Glutamatergic neuron (in vitro differentiated cells): ENCODE data around the gene C1QTNF1. TPM values are rescaled to one million over a fixed set of nuclear protein-coding genes. Genes with fewer than 3 reads are reported as not detected.

Experiments used
- DNase-seq: peaks from one replicate; pipeline ENCODE4 v3.0.0; 2022
- H3K27ac Mint-ChIP-seq: one replicate; pipeline ENCODE4 v1.8.0; 2020; ENCODE audit warnings: mild to moderate bottlenecking, mixed read lengths, inconsistent platforms; ENCODE audit not compliant: unreplicated experiment
- H3K27me3 Mint-ChIP-seq: one replicate; pipeline ENCODE4 v1.8.0; 2020; ENCODE audit warnings: mild to moderate bottlenecking, moderate library complexity, mixed read lengths, inconsistent platforms; ENCODE audit not compliant: unreplicated experiment
- H3K36me3 Mint-ChIP-seq: one replicate; pipeline ENCODE4 v1.8.0; 2020; ENCODE audit warnings: mild to moderate bottlenecking, mixed read lengths, inconsistent platforms; ENCODE audit not compliant: unreplicated experiment
- H3K4me1 Mint-ChIP-seq: one replicate; pipeline ENCODE4 v1.8.0; 2020; ENCODE audit warnings: mild to moderate bottlenecking, low read depth, mixed read lengths, inconsistent platforms; ENCODE audit not compliant: unreplicated experiment
- H3K4me3 Mint-ChIP-seq: one replicate; pipeline ENCODE4 v1.8.0; 2020; ENCODE audit warnings: mild to moderate bottlenecking, mixed read lengths, inconsistent platforms; ENCODE audit not compliant: unreplicated experiment
- H3K9me3 Mint-ChIP-seq: one replicate; pipeline ENCODE4 v1.8.0; 2020; ENCODE audit warnings: mild to moderate bottlenecking, moderate library complexity, mixed read lengths, inconsistent platforms; ENCODE audit not compliant: unreplicated experiment
- total RNA-seq: library from RNA; stranded (reverse); fragmentation: NEBNext Ultra II Directional; extraction: Animal tissue kit (Norgen Biotek cat#: 25700); gene quantifications from one replicate; pipeline ENCODE4 v1.2.1, GENCODE V29; 2021; ENCODE audit not compliant: unreplicated experiment
- TF ChIP-seq, protein P1 (sequence below): fragments of 200-600 bp; sonication (generic); IDR thresholded peaks from one replicate; pipeline ENCODE4 v1.5.0; 2021; ENCODE audit not compliant: partially characterized antibody, unreplicated experiment

C1QTNF1 gene
- total RNA-seq, 1 donor from 2014 or later: 0.15 TPM

DNA sequence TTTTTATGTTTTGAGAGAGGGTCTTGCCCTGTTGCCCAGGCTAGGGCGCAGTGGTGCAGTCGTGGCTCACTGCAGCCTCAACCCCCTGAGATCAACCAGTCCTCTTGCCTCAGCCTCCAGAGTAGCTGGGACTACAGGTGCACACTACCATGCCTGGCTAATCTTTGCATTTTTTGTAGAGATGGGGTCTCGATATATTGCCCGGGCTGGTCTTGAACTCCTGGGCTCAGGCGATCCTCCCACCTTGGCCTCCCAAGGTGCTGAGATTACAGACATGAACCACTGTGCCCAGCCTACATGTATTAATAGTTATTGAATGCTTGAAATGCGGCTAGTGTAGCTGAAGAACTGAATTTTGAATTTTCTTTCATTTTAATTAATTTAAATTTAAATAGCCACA, 12.2 kb downstream of the C1QTNF1 start:
- Mint-ChIP-seq H3K4me3 (no peak overlapping the region), H3K36me3 (no peaks in the 10 kb centered on the region), H3K4me1 (peaks cover 11% of the 10 kb centered on the region), H3K27me3 (peaks cover 12% of the 10 kb centered on the region), H3K9me3 (peaks cover 5% of the 10 kb centered on the region), H3K27ac (no peak overlapping the region)
- TF ChIP-seq, protein P1, sequence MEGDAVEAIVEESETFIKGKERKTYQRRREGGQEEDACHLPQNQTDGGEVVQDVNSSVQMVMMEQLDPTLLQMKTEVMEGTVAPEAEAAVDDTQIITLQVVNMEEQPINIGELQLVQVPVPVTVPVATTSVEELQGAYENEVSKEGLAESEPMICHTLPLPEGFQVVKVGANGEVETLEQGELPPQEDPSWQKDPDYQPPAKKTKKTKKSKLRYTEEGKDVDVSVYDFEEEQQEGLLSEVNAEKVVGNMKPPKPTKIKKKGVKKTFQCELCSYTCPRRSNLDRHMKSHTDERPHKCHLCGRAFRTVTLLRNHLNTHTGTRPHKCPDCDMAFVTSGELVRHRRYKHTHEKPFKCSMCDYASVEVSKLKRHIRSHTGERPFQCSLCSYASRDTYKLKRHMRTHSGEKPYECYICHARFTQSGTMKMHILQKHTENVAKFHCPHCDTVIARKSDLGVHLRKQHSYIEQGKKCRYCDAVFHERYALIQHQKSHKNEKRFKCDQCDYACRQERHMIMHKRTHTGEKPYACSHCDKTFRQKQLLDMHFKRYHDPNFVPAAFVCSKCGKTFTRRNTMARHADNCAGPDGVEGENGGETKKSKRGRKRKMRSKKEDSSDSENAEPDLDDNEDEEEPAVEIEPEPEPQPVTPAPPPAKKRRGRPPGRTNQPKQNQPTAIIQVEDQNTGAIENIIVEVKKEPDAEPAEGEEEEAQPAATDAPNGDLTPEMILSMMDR: no peak
- DNase-seq: no peak

DNA sequence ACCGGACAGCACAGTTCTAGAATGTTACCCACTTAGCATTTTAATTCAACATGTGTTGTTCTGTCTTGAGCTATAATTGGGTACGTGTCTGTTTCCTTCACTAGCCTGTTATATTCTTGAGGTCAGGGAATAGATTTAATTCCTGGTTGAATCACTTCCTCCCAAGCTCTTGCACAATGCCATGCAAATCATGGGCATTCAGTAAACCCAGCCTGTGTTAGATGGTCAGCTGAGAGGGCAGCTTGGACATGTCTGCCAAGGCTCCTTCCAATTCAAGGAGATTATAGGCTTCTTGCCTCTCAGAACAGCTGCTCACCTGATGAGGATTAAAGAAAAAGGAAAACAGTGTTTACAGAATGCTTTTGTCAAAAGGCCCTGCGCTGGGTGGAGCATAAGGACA, 12.6 kb downstream of the C1QTNF1 start:
- no peak for DNase-seq
- H3K27me3 Mint-ChIP-seq: peaks cover 12% of the 10 kb centered on the region

DNA sequence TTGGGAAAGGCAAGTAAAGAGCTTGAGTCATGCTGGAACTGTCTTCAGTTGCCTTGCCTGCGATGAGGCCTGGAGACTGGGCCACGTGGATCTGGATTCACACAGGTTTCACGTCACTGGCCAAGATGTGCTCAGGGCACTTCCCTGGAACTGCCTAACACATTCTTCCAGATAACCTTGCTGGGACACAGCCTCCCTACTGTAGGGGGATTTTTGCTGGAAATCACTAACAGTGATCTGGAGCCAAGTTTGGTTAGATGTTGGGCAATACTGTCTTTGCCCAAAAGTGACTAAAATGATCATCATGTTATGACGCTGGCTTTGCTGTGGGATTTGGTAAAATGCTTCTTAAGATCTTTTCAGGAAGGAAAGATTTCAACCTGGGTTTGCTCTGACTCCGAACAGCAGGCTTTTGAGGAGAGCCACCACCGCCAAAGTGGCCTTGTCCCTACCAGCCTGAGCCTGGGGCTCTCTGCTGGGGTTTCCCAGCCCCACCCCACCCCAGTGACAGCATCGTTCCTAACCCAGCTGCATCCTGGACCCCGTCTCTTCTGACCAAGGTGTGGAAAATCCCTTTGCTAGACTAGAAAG, 14.7 kb downstream of the C1QTNF1 start:
- Mint-ChIP-seq H3K27me3 (peaks cover 13% of the 10 kb centered on the region), H3K27ac (no peak overlapping the region), H3K4me1 (peaks cover 12% of the 10 kb centered on the region), H3K4me3 (no peak overlapping the region), H3K36me3 (no peaks in the 10 kb centered on the region), H3K9me3 (peaks cover 9% of the 10 kb centered on the region)
- TF ChIP-seq, protein P1: no peak
- no peak for DNase-seq

More for the DNA sequence above, 12.6 kb downstream of the C1QTNF1 start:
- H3K36me3 Mint-ChIP-seq: no peaks in the 10 kb centered on the region
- peaks cover 11% of the 10 kb centered on the region for H3K4me1 Mint-ChIP-seq
- H3K9me3 Mint-ChIP-seq: peaks cover 4% of the 10 kb centered on the region
- H3K27ac Mint-ChIP-seq: no peak overlapping the region
- TF ChIP-seq, protein P1: no peak
- H3K4me3 Mint-ChIP-seq: no peak overlapping the region

GRCh38 chr17:79039171-79039570, 15.2 kb downstream of the C1QTNF1 start:
- no peaks in the 10 kb centered on the region for H3K36me3 Mint-ChIP-seq
- TF ChIP-seq, protein P1: no peak
- H3K4me3 Mint-ChIP-seq: no peak overlapping the region
- DNase-seq: no peak
- H3K9me3 Mint-ChIP-seq: peaks cover 9% of the 10 kb centered on the region
- no peak overlapping the region for H3K27ac Mint-ChIP-seq
- peaks cover 13% of the 10 kb centered on the region for H3K27me3 Mint-ChIP-seq
- H3K4me1 Mint-ChIP-seq: peaks cover 11% of the 10 kb centered on the region

DNA sequence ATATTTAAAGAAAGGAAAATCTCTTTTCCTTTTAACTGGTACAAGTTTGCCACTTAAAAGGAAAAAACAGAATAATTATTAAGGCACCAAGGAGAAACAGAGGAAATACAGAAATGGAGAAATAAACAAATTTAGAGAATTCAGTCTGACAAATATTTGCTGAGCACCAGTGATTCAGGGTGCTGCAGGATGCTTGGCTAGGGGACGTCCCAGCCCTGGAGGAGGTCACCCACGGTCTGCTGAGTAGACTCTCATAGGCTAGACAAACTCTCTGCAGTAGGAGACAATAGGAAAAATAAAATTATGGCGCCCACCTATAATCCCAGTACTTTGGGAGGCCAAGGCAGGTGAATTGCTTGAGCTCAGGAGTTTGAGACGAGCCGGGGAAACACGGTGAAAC, 15.9 kb downstream of the C1QTNF1 start:
- Mint-ChIP-seq H3K4me3 (no peak overlapping the region), H3K4me1 (peaks cover 6% of the 10 kb centered on the region), H3K36me3 (no peaks in the 10 kb centered on the region), H3K9me3 (peaks cover 9% of the 10 kb centered on the region), H3K27ac (no peak overlapping the region), H3K27me3 (peaks cover 13% of the 10 kb centered on the region)
- TF ChIP-seq, protein P1: no peak
- DNase-seq: no peak
